Osteocyte (in vitro differentiated cells): ENCODE results near the gene ETV5. TPM values are rescaled to one million over a fixed set of nuclear protein-coding genes. Genes with fewer than 3 reads are reported as not detected.

Experiments used
- DNase-seq: peaks from one replicate; pipeline ENCODE4 v3.0.0; 2021; ENCODE audit warnings: mixed read lengths; ENCODE audit not compliant: unreplicated experiment; ENCODE audit errors: extremely low spot score
- H3K27ac Mint-ChIP-seq: one replicate; pipeline ENCODE4 v1.8.0; 2021; ENCODE audit warnings: mild to moderate bottlenecking, mixed read lengths; ENCODE audit not compliant: unreplicated experiment
- H3K27me3 Mint-ChIP-seq: one replicate; pipeline ENCODE4 v1.8.0; 2021; ENCODE audit warnings: mixed read lengths; ENCODE audit not compliant: unreplicated experiment
- H3K36me3 Mint-ChIP-seq: one replicate; pipeline ENCODE4 v1.8.0; 2021; ENCODE audit warnings: mixed read lengths; ENCODE audit not compliant: unreplicated experiment
- H3K4me1 Mint-ChIP-seq: one replicate; pipeline ENCODE4 v1.8.0; 2021; ENCODE audit warnings: mixed read lengths; ENCODE audit not compliant: unreplicated experiment
- H3K4me3 Mint-ChIP-seq: one replicate; pipeline ENCODE4 v1.8.0; 2021; ENCODE audit warnings: mild to moderate bottlenecking, moderate library complexity, mixed read lengths; ENCODE audit not compliant: unreplicated experiment
- H3K9me3 Mint-ChIP-seq: one replicate; pipeline ENCODE4 v1.8.0; 2021; ENCODE audit warnings: mixed read lengths; ENCODE audit not compliant: unreplicated experiment
- total RNA-seq: library from RNA; stranded (reverse); gene quantifications from 2 replicates; pipeline ENCODE4 v1.2.1, GENCODE V29; 2021
- TF ChIP-seq, protein P1 (sequence below): fragments of 200-600 bp; sonication (generic); IDR thresholded peaks from 2 replicates; pipeline ENCODE4 v1.5.0; 2021; ENCODE audit warnings: antibody characterized with exemption, mild to moderate bottlenecking, moderate library complexity

ETV5 gene
- total RNA-seq, 1 donor from 2014 or later: 63.6 TPM

DNA sequence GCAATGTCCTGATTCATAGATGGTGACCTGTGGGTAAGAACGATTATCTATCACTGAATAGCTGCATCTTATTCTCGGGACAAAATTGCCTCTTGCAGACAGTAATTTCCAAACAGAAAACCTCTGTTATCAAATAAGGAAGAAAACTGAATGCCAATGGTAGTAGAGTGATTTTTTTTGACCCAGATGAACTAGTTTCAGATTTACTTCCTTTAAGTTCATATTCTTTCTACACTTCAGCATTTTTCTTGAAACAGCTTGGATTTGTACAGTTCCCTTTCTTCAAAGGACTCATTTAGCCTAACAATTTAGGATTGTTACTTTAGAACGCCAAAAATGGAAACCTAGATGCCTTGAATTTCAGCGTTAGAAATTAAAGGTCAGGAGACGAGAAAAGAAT is 14.6 kb downstream of the ETV5 start:
- peaks cover 31% of the 10 kb centered on the region for H3K36me3 Mint-ChIP-seq
- no peaks in the 10 kb centered on the region for H3K9me3 Mint-ChIP-seq
- no peak overlapping the region for H3K27ac Mint-ChIP-seq
- peaks cover 43% of the 10 kb centered on the region for H3K4me1 Mint-ChIP-seq
- H3K4me3 Mint-ChIP-seq: no peak overlapping the region
- no peaks in the 10 kb centered on the region for H3K27me3 Mint-ChIP-seq
- DNase-seq: no peak
- TF ChIP-seq, protein P1, sequence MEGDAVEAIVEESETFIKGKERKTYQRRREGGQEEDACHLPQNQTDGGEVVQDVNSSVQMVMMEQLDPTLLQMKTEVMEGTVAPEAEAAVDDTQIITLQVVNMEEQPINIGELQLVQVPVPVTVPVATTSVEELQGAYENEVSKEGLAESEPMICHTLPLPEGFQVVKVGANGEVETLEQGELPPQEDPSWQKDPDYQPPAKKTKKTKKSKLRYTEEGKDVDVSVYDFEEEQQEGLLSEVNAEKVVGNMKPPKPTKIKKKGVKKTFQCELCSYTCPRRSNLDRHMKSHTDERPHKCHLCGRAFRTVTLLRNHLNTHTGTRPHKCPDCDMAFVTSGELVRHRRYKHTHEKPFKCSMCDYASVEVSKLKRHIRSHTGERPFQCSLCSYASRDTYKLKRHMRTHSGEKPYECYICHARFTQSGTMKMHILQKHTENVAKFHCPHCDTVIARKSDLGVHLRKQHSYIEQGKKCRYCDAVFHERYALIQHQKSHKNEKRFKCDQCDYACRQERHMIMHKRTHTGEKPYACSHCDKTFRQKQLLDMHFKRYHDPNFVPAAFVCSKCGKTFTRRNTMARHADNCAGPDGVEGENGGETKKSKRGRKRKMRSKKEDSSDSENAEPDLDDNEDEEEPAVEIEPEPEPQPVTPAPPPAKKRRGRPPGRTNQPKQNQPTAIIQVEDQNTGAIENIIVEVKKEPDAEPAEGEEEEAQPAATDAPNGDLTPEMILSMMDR: no peak

- DNase-seq: no peak
- TF ChIP-seq, protein P1: no peak
- Mint-ChIP-seq H3K36me3 (peaks cover 34% of the 10 kb centered on the region), H3K4me3 (no peak overlapping the region), H3K27me3 (no peaks in the 10 kb centered on the region), H3K9me3 (no peaks in the 10 kb centered on the region), H3K4me1 (peaks cover 34% of the 10 kb centered on the region), H3K27ac (no peak overlapping the region)
Observed at GRCh38 chr3:186093271-186093900, 15.5 kb downstream of the ETV5 start.

GRCh38 chr3:186092360-186093070 is 16.4 kb downstream of the ETV5 start:
- Mint-ChIP-seq H3K27ac (no peak overlapping the region), H3K36me3 (peaks cover 38% of the 10 kb centered on the region), H3K4me3 (no peak overlapping the region), H3K4me1 (peaks cover 26% of the 10 kb centered on the region), H3K27me3 (no peaks in the 10 kb centered on the region), H3K9me3 (no peaks in the 10 kb centered on the region)
- DNase-seq: no peak
- TF ChIP-seq, protein P1: no peak

DNA sequence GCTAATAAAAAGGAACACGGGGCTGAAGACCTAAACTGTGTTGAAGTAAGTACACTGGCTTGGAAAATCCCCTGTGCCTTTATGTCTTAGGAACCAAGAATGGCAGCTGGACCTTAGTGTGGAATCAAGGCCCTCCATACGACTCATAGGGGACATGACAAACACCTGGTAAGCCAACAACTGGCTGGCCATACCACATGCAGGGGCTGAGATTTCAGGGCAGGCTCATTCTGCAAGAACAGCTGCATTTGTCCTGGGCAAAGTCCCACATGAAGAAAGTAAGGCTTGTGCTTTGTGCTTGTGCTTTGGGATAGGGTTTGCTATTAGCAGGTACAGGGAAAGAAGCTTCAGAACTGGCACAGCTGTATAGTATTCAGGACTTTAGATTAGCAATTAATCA is 18.0 kb downstream of the ETV5 start:
- no peak for DNase-seq
- TF ChIP-seq, protein P1: no peak
- Mint-ChIP-seq H3K27me3 (no peaks in the 10 kb centered on the region), H3K4me1 (peaks cover 12% of the 10 kb centered on the region), H3K4me3 (no peak overlapping the region), H3K27ac (no peak overlapping the region), H3K36me3 (peaks cover 50% of the 10 kb centered on the region), H3K9me3 (no peaks in the 10 kb centered on the region)

DNA sequence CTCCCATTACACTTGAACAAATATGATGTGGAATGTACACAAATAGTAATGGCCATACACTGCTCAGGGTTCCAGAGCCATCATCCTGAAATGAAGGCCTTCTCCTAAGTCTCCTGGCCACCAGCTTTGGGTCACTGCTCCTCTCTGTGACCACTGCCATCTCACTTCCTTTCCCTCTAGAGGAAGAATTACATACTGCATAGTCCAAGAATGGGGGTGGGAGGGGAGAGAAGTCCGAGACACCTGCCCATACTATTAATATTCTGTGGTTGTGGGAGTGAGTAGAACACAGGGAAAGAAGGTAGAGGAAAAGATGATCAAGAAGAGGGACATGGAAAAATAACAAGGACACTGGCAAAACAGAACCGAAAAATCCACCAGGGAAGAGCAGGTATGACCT is 20.6 kb downstream of the ETV5 start:
- TF ChIP-seq, protein P1: no peak
- Mint-ChIP-seq H3K9me3 (no peaks in the 10 kb centered on the region), H3K27ac (no peak overlapping the region), H3K27me3 (no peaks in the 10 kb centered on the region), H3K4me3 (no peak overlapping the region), H3K4me1 (peaks cover 12% of the 10 kb centered on the region), H3K36me3 (peaks cover 34% of the 10 kb centered on the region)
- DNase-seq: no peak
